Karpas-422 (cell line): Measurements from ENCODE around the gene KLKB1. TPM values are rescaled to one million over a fixed set of nuclear protein-coding genes. Genes with fewer than 3 reads are reported as not detected.
"Not testable (repeated sequence)": the region's sequence is repeated elsewhere in the genome, so short reads cannot be mapped to it uniquely, and the experiment has no call there.

Source experiments
- DNase-seq: peaks from one replicate; pipeline ENCODE4 v3.0.0-alpha.2; 2015
- H2AFZ ChIP-seq: fragments of 200-600 bp; sonication (generic); 2 replicates; pipeline ENCODE4 v1.6.1; 2014; ENCODE audit warnings: antibody characterized with exemption, low read length, mixed read lengths
- H3K27ac ChIP-seq: fragments of 200-600 bp; sonication (generic); 2 replicates; pipeline ENCODE4 v1.5.1; 2014; ENCODE audit warnings: mild to moderate bottlenecking, low read length, moderate library complexity
- H3K27me3 ChIP-seq: fragments of 200-600 bp; sonication (generic); 2 replicates; pipeline ENCODE4 v1.6.1; 2014; ENCODE audit warnings: low read length, mixed read lengths
- H3K36me3 ChIP-seq: fragments of 200-600 bp; sonication (generic); 2 replicates; pipeline ENCODE4 v1.6.1; 2014; ENCODE audit warnings: low read length, mixed read lengths; ENCODE audit not compliant: insufficient read depth
- H3K4me1 ChIP-seq: fragments of 200-600 bp; sonication (generic); 2 replicates; pipeline ENCODE4 v1.6.1; 2014; ENCODE audit warnings: mild to moderate bottlenecking, low read length, mixed read lengths
- H3K4me2 ChIP-seq: fragments of 200-600 bp; sonication (generic); 2 replicates; pipeline ENCODE4 v1.6.1; 2014; ENCODE audit warnings: low read length, low read depth, mild to moderate bottlenecking; ENCODE audit not compliant: poor library complexity, severe bottlenecking
- H3K4me3 ChIP-seq: fragments of 200-600 bp; sonication (generic); 2 replicates; pipeline ENCODE4 v1.5.1; 2014; ENCODE audit warnings: mild to moderate bottlenecking, antibody characterized with exemption, low read length, mixed read lengths
- H3K79me2 ChIP-seq: fragments of 200-600 bp; sonication (generic); 2 replicates; pipeline ENCODE4 v1.6.1; 2014; ENCODE audit warnings: mild to moderate bottlenecking, low read length, mixed read lengths
- H3K9ac ChIP-seq: fragments of 200-600 bp; sonication (generic); 2 replicates; pipeline ENCODE4 v1.6.0; 2014; ENCODE audit warnings: low read length
- H3K9me2 ChIP-seq: fragments of 200-600 bp; sonication (generic), shearing (Covaris generic); replicated peaks from 2 replicates; pipeline ENCODE4 v1.6.0; 2014; ENCODE audit warnings: mild to moderate bottlenecking, low read length, moderate library complexity; ENCODE audit not compliant: insufficient read depth
- H3K9me3 ChIP-seq: fragments of 300-700, 200-600 bp; sonication (generic); 2 replicates; pipeline ENCODE4 v1.6.1; 2014; ENCODE audit warnings: low read length, mixed read lengths
- H4K20me1 ChIP-seq: fragments of 200-600 bp; sonication (generic); 2 replicates; pipeline ENCODE4 v1.6.1; 2014; ENCODE audit warnings: mild to moderate bottlenecking, antibody characterized with exemption, low read length, low read depth; ENCODE audit not compliant: insufficient read depth
- total RNA-seq: library from RNA; depleted of rRNA; stranded (reverse); fragments of >200 nt; shearing (Covaris generic); gene quantifications from 2 replicates; pipeline ENCODE4 v1.2.3, GENCODE V29; 2014; ENCODE audit warnings: low replicate concordance

KLKB1 gene
- total RNA-seq, 1 experiment from 2014 or later: 1.9 TPM

DNA sequence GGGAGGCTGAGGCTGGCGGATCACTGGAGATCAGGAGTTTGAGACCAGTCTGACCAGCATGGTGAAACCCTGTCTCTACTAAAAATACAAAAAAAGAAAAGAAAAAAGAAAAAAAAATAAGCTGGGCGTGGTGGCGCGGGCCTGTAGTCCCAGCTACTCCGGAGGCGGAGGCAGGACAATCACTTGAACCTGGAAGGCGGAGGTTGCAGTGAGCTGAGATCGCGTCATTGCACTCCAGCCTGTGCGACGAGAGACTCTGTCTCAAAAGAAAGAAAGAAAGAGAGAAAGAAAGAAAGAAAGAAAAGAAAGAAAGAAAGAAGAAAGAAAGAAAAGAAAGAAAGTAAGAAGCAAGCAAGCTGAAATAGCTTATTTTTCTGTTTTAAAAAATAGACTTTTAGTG lies 37.9 kb downstream of the KLKB1 start:
- not testable (repeated sequence) for H3K4me1 ChIP-seq, DNase-seq, H3K9me2 ChIP-seq, H3K36me3 ChIP-seq, H3K27ac ChIP-seq, H4K20me1 ChIP-seq, H3K9me3 ChIP-seq, H3K79me2 ChIP-seq, H2AFZ ChIP-seq, H3K27me3 ChIP-seq, H3K4me3 ChIP-seq, H3K4me2 ChIP-seq, H3K9ac ChIP-seq

- no peak within 1 kb of the TSS for H3K4me3 ChIP-seq
- H3K4me1 ChIP-seq: peaks cover 10% of the 10 kb centered on the region
- no peak for DNase-seq
- no peaks in the 10 kb centered on the region for H4K20me1 ChIP-seq
- H3K79me2 ChIP-seq: no peaks in the 10 kb centered on the region
- H3K36me3 ChIP-seq: no peaks in the 10 kb centered on the region
- H2AFZ ChIP-seq: no peak within 1 kb of the TSS
- no peaks in the 10 kb centered on the region for H3K9me2 ChIP-seq
- no peaks in the 10 kb centered on the region for H3K9me3 ChIP-seq
- H3K27me3 ChIP-seq: no peaks in the 10 kb centered on the region
- H3K9ac ChIP-seq: no peak within 1 kb of the TSS
- H3K4me2 ChIP-seq: no peak within 1 kb of the TSS
- no peak within 1 kb of the TSS for H3K27ac ChIP-seq
Measured at GRCh38 chr4:186265683-186266652, 38.7 kb downstream of the KLKB1 start, which contains the start of gene F11. Gene F11, plus strand, starts transcription at chr4:186266189. Its CDS starts 948 bp downstream, at chr4:186267137.

- Histone ChIP-seq H3K9ac (no peak overlapping the region), H3K79me2 (no peaks in the 10 kb centered on the region), H3K4me2 (no peak overlapping the region)
Measured at GRCh38 chr4:186266729-186267456, 39.6 kb downstream of the KLKB1 start.

GRCh38 chr4:186271081-186271678 lies 43.9 kb downstream of the KLKB1 start:
- Histone ChIP-seq H3K4me1 (no peaks in the 10 kb centered on the region), H2AFZ (no peak overlapping the region), H3K9ac (no peak overlapping the region), H3K36me3 (no peaks in the 10 kb centered on the region), H3K27me3 (no peaks in the 10 kb centered on the region), H3K4me2 (no peak overlapping the region), H3K27ac (no peak overlapping the region), H3K4me3 (no peak overlapping the region), H4K20me1 (no peaks in the 10 kb centered on the region), H3K9me2 (no peaks in the 10 kb centered on the region), H3K79me2 (no peaks in the 10 kb centered on the region), H3K9me3 (no peaks in the 10 kb centered on the region)
- DNase-seq: no peak

More at GRCh38 chr4:186266729-186267456, 39.6 kb downstream of the KLKB1 start:
- no peak overlapping the region for H2AFZ ChIP-seq
- H3K9me3 ChIP-seq: no peaks in the 10 kb centered on the region
- H3K27ac ChIP-seq: no peak overlapping the region
- no peak overlapping the region for H3K4me3 ChIP-seq
- no peaks in the 10 kb centered on the region for H3K27me3 ChIP-seq
- no peak for DNase-seq
- no peaks in the 10 kb centered on the region for H3K9me2 ChIP-seq
- H3K4me1 ChIP-seq: peaks cover 10% of the 10 kb centered on the region
- H4K20me1 ChIP-seq: no peaks in the 10 kb centered on the region
- no peaks in the 10 kb centered on the region for H3K36me3 ChIP-seq

- Histone ChIP-seq H3K27me3 (no peaks in the 10 kb centered on the region), H3K4me3 (no peak overlapping the region), H4K20me1 (no peaks in the 10 kb centered on the region), H3K79me2 (no peaks in the 10 kb centered on the region), H3K4me2 (no peak overlapping the region), H2AFZ (no peak overlapping the region), H3K9ac (no peak overlapping the region), H3K4me1 (no peaks in the 10 kb centered on the region), H3K36me3 (no peaks in the 10 kb centered on the region), H3K9me2 (no peaks in the 10 kb centered on the region), H3K9me3 (no peaks in the 10 kb centered on the region), H3K27ac (no peak overlapping the region)
- no peak for DNase-seq
Measured at GRCh38 chr4:186272699-186273391, 45.5 kb downstream of the KLKB1 start.

- not testable (repeated sequence) for H3K4me2 ChIP-seq, H2AFZ ChIP-seq, H3K4me3 ChIP-seq, H3K27me3 ChIP-seq, H3K27ac ChIP-seq, DNase-seq, H3K79me2 ChIP-seq, H4K20me1 ChIP-seq, H3K9ac ChIP-seq, H3K4me1 ChIP-seq, H3K9me2 ChIP-seq, H3K36me3 ChIP-seq, H3K9me3 ChIP-seq
Measured at GRCh38 chr4:186273392-186273789, 46.1 kb downstream of the KLKB1 start.

DNA sequence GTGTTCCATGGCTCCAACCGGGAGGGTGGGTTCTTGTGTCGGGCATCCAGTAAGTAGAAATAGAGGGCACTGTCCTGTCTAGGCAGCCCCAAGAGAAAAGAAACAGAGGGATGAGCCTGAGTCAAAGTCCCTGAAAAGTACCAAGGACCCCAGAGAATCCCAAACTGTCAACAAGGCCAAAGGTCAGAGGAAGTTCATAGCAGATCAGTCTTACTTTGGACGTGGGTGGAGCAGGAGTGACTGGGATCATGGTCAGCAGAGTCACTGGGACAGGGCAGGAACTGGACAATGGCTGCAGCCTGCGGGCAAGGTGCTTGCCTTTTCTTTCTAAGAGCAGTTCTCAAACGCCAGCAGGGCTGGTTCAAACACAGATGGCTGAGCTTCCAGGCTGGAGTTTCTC lies 56.0 kb downstream of the KLKB1 start:
- no peak overlapping the region for H2AFZ ChIP-seq
- H3K36me3 ChIP-seq: no peaks in the 10 kb centered on the region
- no peak overlapping the region for H3K4me2 ChIP-seq
- no peaks in the 10 kb centered on the region for H3K4me1 ChIP-seq
- no peak for DNase-seq
- H4K20me1 ChIP-seq: no peaks in the 10 kb centered on the region
- no peaks in the 10 kb centered on the region for H3K79me2 ChIP-seq
- H3K27me3 ChIP-seq: no peaks in the 10 kb centered on the region
- H3K9me3 ChIP-seq: no peaks in the 10 kb centered on the region
- H3K9ac ChIP-seq: no peak overlapping the region
- H3K4me3 ChIP-seq: no peak overlapping the region
- no peak overlapping the region for H3K27ac ChIP-seq
- H3K9me2 ChIP-seq: no peaks in the 10 kb centered on the region
